Measurements from ENCODE around the gene GSTM2.

Gene GSTM2

DNA sequence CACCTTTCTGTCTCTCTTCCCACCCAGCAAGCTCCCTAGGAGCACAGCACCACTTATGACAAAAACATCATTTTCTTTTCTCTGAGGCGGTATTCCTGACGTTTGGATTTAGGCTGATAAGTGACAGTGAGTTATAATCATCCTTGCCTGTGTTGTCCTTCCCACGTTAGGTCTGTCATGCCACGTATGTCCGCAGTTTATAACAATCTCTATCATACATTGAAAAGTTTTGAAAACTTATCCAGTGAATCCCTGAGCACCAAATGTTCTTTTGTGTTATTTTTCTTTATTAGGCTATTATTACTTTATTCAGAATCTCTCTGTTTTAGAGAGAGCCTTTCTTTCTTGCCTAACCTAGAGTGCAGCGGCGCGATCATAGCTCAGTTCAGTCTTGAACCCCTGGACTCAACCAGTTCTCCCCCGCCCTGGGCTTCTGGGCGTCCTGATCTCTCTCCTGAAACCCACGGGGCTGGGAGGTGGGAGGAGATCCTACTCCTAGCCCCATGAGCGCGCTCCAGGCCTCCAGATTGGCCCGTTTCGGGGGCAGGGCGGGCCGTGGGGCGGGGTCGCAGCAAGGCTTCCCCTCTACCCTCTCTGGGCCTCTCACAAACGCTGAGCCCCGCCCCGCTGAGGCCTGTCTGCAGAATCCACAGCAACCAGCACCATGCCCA lies at the start of gene GSTM2:
Gene GSTM2 (plus strand): TSS at position 606 of the 671 bp plus-strand sequence. CDS start 59 bp downstream, at position 665.
- TF ChIP-seq, protein P1, sequence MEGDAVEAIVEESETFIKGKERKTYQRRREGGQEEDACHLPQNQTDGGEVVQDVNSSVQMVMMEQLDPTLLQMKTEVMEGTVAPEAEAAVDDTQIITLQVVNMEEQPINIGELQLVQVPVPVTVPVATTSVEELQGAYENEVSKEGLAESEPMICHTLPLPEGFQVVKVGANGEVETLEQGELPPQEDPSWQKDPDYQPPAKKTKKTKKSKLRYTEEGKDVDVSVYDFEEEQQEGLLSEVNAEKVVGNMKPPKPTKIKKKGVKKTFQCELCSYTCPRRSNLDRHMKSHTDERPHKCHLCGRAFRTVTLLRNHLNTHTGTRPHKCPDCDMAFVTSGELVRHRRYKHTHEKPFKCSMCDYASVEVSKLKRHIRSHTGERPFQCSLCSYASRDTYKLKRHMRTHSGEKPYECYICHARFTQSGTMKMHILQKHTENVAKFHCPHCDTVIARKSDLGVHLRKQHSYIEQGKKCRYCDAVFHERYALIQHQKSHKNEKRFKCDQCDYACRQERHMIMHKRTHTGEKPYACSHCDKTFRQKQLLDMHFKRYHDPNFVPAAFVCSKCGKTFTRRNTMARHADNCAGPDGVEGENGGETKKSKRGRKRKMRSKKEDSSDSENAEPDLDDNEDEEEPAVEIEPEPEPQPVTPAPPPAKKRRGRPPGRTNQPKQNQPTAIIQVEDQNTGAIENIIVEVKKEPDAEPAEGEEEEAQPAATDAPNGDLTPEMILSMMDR (IDR thresholded peaks at IDR 0.05; ENCODE audit: low read depth, low read length) = no peak
- peak within 1 kb of the TSS; percentile 49 for H3K4me3 ChIP-seq (ENCODE audit: low read depth, low read length)
- in situ Hi-C loops (cut with HindIII; ENCODE audit: low sequenced_read_pairs) = no loop called here
- peak; percentile 88 for DNase-seq (ENCODE audit: low read depth, low spot score)

DNA sequence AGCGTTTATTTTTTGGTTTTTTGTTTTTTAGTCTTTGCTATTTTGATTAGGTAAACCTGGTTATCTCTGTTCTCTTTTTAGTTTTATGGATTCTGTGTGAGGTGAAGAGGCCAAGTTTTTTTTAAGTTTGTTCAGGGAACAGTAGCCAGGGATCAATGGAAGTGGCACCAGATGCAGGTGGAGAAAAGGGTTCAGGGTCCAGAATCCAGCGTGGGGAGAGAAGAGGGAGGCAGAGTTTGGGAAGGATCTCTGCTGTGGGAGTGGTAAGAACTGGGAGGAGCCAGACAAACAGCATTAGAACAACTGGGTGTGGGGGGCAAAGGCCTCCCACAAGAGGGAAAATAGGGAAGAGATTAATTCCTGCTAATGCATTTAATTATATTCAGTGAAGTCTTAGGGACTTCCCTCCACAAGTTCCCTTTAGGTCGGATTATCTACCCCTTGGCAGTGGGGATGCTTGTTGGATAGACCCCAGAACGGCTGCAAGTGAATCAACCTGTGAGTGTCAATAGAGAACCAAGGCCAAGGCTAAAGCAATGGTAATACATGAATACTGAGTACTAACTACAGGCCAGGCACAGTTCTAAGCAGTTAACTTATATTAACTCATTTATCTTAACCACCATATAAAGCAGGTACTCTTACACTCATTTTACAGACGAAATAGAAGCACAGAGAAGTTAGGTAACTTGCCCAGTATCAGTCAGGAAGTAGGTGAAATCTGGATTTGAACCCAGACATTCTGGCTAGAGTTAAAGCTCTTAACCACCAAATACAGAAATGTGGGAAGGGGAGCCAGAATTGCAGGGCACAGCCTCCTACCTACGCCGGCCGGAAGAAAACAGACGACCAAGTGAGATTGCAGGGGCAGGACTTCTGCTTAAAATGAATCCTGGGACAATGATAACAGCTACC lies 48.9 kb upstream of the GSTM2 start:
- TF ChIP-seq, protein P1 (IDR thresholded peaks at IDR 0.05; ENCODE audit: low read depth, low read length) = no peak
- peak overlapping the region; percentile 83 for H3K4me3 ChIP-seq (ENCODE audit: low read depth, low read length)
- DNase-seq (ENCODE audit: low read depth, low spot score) = no peak
- in situ Hi-C loops (cut with HindIII; ENCODE audit: low sequenced_read_pairs) = no loop called here

DNA sequence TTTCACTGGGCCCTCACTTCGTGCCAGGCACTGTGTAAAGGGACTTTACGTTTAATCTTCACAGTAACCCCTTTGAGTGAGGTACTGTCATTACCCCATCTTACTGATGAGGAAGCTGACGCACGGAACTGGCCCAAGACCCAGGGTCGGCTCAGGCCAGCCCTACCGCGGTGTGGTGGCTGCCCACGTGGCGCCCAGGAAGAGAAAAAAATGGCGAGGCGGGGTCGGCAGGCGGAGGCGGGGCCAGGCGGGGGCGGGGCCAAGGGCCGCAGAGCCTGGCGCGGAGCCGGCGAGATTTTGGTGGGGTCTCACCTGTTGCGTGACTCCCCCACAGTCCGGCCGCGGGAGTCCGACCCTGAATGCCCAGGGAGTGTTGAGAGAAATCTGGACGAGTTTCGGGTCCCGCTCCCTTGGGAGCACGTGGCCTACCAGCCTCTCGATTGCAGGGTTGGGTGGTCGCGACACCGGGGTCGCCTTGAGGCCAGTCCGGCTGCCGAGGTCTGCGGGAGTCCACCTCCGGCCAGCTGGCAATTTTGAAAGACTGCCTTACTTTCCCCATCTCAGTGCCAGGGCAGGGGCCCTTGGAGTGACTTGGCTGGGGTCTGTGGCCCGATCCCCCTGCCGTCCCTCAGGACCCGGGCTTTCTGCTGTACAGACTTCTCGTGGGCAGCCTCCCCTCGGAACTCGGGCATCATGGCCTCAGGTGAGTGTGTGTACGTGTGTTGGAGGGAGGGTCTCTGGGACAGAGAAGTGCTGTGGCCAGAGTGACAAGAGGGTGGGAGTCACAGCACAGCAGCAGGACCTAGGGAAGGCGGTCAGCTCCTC lies 48.1 kb upstream of the GSTM2 start, which contains the start of the genes AMPD2 and GNAT2:
Gene AMPD2 (plus strand): TSS at position 262 of the 825 bp plus-strand sequence. CDS start 1,339 bp downstream, outside the sequence.
Gene GNAT2 (minus strand): TSS at position 41 of the 825 bp plus-strand sequence. CDS start 6,746 bp downstream, outside the sequence.
- in situ Hi-C loops (cut with HindIII; ENCODE audit: low sequenced_read_pairs) = no loop called here
- peak; percentile 70 for DNase-seq (ENCODE audit: low read depth, low spot score)
- H3K4me3 ChIP-seq (ENCODE audit: low read depth, low read length) = peak within 1 kb of the TSS; percentile 83
- TF ChIP-seq, protein P1 (IDR thresholded peaks at IDR 0.05; ENCODE audit: low read depth, low read length) = no peak

DNA sequence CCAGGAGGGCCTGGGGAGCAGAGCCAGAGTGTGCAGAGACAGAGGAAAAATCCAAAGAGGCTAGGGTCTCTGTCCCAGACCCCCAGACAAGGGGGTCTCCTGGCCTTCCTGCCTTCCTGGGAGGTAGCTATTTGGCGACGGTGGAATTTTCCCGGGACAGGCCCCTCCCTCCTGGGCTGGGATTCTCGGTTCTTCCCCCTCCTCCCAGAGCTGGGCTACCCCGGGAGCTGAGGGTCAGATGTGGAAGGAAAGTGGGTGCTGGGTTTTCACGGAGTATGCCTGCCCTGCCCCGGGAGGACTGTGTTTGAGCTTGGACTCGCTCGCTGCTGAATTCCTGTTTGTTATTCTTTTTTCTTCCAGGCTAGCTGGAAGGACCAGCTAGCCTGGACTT lies 47.5 kb upstream of the GSTM2 start:
- H3K4me3 ChIP-seq (ENCODE audit: low read depth, low read length) = peak overlapping the region; percentile 83
- DNase-seq (ENCODE audit: low read depth, low spot score) = no peak
- TF ChIP-seq, protein P1 (IDR thresholded peaks at IDR 0.05; ENCODE audit: low read depth, low read length) = no peak
- in situ Hi-C loops (cut with HindIII; ENCODE audit: low sequenced_read_pairs) = no loop called here

DNA sequence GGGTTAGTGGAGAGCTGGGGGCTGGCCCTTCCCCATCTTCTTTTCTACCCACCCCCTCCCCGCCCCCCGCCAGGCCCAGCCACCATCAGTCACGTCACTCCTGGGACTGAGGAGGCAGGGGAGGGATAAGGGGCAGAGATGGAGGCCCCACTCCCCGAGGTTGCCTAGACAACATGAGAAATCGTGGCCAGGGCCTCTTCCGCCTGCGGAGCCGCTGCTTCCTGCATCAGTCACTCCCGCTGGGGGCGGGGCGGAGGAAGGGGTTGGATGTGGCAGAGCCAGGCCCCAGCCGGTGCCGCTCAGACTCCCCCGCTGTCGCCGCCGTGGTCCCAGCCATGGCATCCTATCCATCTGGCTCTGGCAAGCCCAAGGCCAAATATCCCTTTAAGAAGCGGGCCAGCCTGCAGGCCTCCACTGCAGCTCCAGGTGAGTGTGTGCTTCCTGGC lies 47.0 kb upstream of the GSTM2 start:
- peak; percentile 94 for DNase-seq (ENCODE audit: low read depth, low spot score)
- peak overlapping the region; percentile 83 for H3K4me3 ChIP-seq (ENCODE audit: low read depth, low read length)
- in situ Hi-C loops (cut with HindIII; ENCODE audit: low sequenced_read_pairs) = no loop called here
- TF ChIP-seq, protein P1 (IDR thresholded peaks at IDR 0.05; ENCODE audit: low read depth, low read length) = no peak
